HEK293 (cell line): ENCODE data around the gene PSD2.

Experiments
- BCL11A ChIP-seq: fragments of 450-650 bp; formaldehyde crosslinking; IDR thresholded peaks from 2 replicates; pipeline ENCODE4 v1.5.1; 2016; ENCODE audit warnings: low read depth, missing biosample characterization, missing genetic modification characterization
- GLIS1 ChIP-seq: fragments of 450-650 bp; formaldehyde crosslinking; IDR thresholded peaks from 2 replicates; pipeline ENCODE4 v1.5.1; 2016; ENCODE audit warnings: missing biosample characterization, missing genetic modification characterization
- KLF9 ChIP-seq: fragments of 450-650 bp; formaldehyde crosslinking; IDR thresholded peaks from 2 replicates; pipeline ENCODE4 v1.5.1; 2016; ENCODE audit warnings: missing biosample characterization, missing genetic modification characterization, low read depth
- MEIS1 ChIP-seq: sonication (generic); formaldehyde crosslinking; IDR thresholded peaks from 2 replicates; pipeline ENCODE4 v1.8.1; 2022; ENCODE audit warnings: missing genetic modification reagents, mild to moderate bottlenecking, borderline replicate concordance
- PRDM1 ChIP-seq: fragments of 450-650 bp; formaldehyde crosslinking; IDR thresholded peaks from 2 replicates; pipeline ENCODE4; 2016; ENCODE audit warnings: missing biosample characterization, missing genetic modification characterization
- ZBTB7A ChIP-seq: fragments of 450-650 bp; formaldehyde crosslinking; IDR thresholded peaks from 2 replicates; pipeline ENCODE4 v1.5.1; 2016; ENCODE audit warnings: low read depth, missing biosample characterization, missing genetic modification characterization
- ZNF112 ChIP-seq: fragments of 450-650 bp; formaldehyde crosslinking; IDR thresholded peaks from 2 replicates; pipeline ENCODE4 v1.5.0; 2017; ENCODE audit warnings: missing biosample characterization, missing genetic modification characterization
- ZNF138 ChIP-seq: fragments of 450-650 bp; formaldehyde crosslinking; IDR thresholded peaks from 2 replicates; pipeline ENCODE4 v1.5.1; 2016; ENCODE audit warnings: missing biosample characterization, missing genetic modification characterization, borderline replicate concordance
- ZNF146 ChIP-seq: fragments of 450-650 bp; formaldehyde crosslinking; IDR thresholded peaks from 2 replicates; pipeline ENCODE4 v1.5.1; 2016; ENCODE audit warnings: missing biosample characterization, missing genetic modification characterization
- ZNF157 ChIP-seq: fragments of 450-650 bp; formaldehyde crosslinking; IDR thresholded peaks from 2 replicates; pipeline ENCODE4 v1.5.1; 2016; ENCODE audit warnings: missing biosample characterization, missing genetic modification characterization
- ZNF274 ChIP-seq, 2 experiments: fragments of 200-500 bp in 1 of 2; fragments of 450-650 bp in 1 of 2; sonication (Bioruptor generic) in 1 of 2; formaldehyde crosslinking in 1 of 2; IDR thresholded peaks; 2 replicates each; pipeline versions ENCODE4 v1.5.1 to v1.6.1; 2014 to 2016; ENCODE audit warnings: borderline replicate concordance in 1 of 2, inconsistent platforms in 1 of 2, low read length in 1 of 2, missing biosample characterization in 1 of 2, missing genetic modification characterization in 1 of 2
- ZNF292 ChIP-seq: fragments of 450-650 bp; formaldehyde crosslinking; IDR thresholded peaks from 2 replicates; pipeline ENCODE4 v1.5.1; 2016; ENCODE audit warnings: low read depth, missing biosample characterization, missing genetic modification characterization, borderline replicate concordance
- ZNF302 ChIP-seq: fragments of 450-650 bp; formaldehyde crosslinking; IDR thresholded peaks from 2 replicates; pipeline ENCODE4 v1.5.1; 2016; ENCODE audit warnings: missing biosample characterization, missing genetic modification characterization, low read depth
- ZNF324 ChIP-seq: fragments of 450-650 bp; formaldehyde crosslinking; IDR thresholded peaks from 2 replicates; pipeline ENCODE4 v1.5.1; 2016; ENCODE audit warnings: missing biosample characterization, missing genetic modification characterization
- ZNF366 ChIP-seq: fragments of 450-650 bp; formaldehyde crosslinking; conservative IDR thresholded peaks from 2 replicates; pipeline ENCODE4 v1.5.1; 2016; ENCODE audit warnings: missing biosample characterization, missing genetic modification characterization
- ZNF501 ChIP-seq: fragments of 450-650 bp; formaldehyde crosslinking; IDR thresholded peaks from 2 replicates; pipeline ENCODE4 v1.5.1; 2016; ENCODE audit warnings: missing biosample characterization, missing genetic modification characterization
- ZNF624 ChIP-seq: fragments of 450-650 bp; formaldehyde crosslinking; IDR thresholded peaks from 2 replicates; pipeline ENCODE4 v1.5.1; 2017; ENCODE audit warnings: missing biosample characterization, missing genetic modification characterization
- ZNF654 ChIP-seq: fragments of 450-650 bp; formaldehyde crosslinking; IDR thresholded peaks from 2 replicates; pipeline ENCODE4 v1.5.1; 2016; ENCODE audit warnings: low read depth, missing biosample characterization, missing genetic modification characterization
- ZNF658 ChIP-seq: fragments of 450-650 bp; formaldehyde crosslinking; IDR thresholded peaks from 2 replicates; pipeline ENCODE4; 2016; ENCODE audit warnings: missing biosample characterization, missing genetic modification characterization
- ZNF701 ChIP-seq: fragments of 450-650 bp; formaldehyde crosslinking; IDR thresholded peaks from 2 replicates; pipeline ENCODE4 v1.5.1; 2016; ENCODE audit warnings: missing biosample characterization, missing genetic modification characterization
- ZSCAN23 ChIP-seq: fragments of 450-650 bp; formaldehyde crosslinking; IDR thresholded peaks from 2 replicates; pipeline ENCODE4 v1.5.1; 2016; ENCODE audit warnings: missing biosample characterization, missing genetic modification characterization
- TF ChIP-seq, protein P1 (sequence below): fragments of 450-650 bp; formaldehyde crosslinking; IDR thresholded peaks from 2 replicates; pipeline ENCODE4 v1.5.0; 2017; ENCODE audit warnings: missing biosample characterization, missing genetic modification characterization, borderline replicate concordance
- TF ChIP-seq, protein P2 (sequence below): fragments of 450-650 bp; formaldehyde crosslinking; IDR thresholded peaks from 2 replicates; pipeline ENCODE4 v1.5.1; 2016; ENCODE audit warnings: missing biosample characterization, missing genetic modification characterization
- TF ChIP-seq, protein P3 (sequence below): fragments of 450-650 bp; formaldehyde crosslinking; optimal IDR thresholded peaks from 2 replicates; pipeline ENCODE3; 2016; ENCODE audit warnings: missing biosample characterization, mild to moderate bottlenecking, missing genetic modification characterization
- TF ChIP-seq, protein P4 (sequence below): fragments of 450-650 bp; formaldehyde crosslinking; IDR thresholded peaks from 2 replicates; pipeline ENCODE4 v1.5.1; 2016; ENCODE audit warnings: missing biosample characterization, missing genetic modification characterization, borderline replicate concordance
- TF ChIP-seq, protein P5 (sequence below): fragments of 450-650 bp; formaldehyde crosslinking; IDR thresholded peaks from 2 replicates; pipeline ENCODE4 v1.5.1; 2016; ENCODE audit warnings: missing biosample characterization, missing genetic modification characterization
- TF ChIP-seq, protein P6 (sequence below): fragments of 450-650 bp; formaldehyde crosslinking; IDR thresholded peaks from 2 replicates; pipeline ENCODE4 v1.5.1; 2017; ENCODE audit warnings: missing biosample characterization, missing genetic modification characterization
- TF ChIP-seq, protein P7 (sequence below): fragments of 450-650 bp; formaldehyde crosslinking; IDR thresholded peaks from 2 replicates; pipeline ENCODE4; 2016; ENCODE audit warnings: missing biosample characterization, missing genetic modification characterization

PSD2 gene

DNA sequence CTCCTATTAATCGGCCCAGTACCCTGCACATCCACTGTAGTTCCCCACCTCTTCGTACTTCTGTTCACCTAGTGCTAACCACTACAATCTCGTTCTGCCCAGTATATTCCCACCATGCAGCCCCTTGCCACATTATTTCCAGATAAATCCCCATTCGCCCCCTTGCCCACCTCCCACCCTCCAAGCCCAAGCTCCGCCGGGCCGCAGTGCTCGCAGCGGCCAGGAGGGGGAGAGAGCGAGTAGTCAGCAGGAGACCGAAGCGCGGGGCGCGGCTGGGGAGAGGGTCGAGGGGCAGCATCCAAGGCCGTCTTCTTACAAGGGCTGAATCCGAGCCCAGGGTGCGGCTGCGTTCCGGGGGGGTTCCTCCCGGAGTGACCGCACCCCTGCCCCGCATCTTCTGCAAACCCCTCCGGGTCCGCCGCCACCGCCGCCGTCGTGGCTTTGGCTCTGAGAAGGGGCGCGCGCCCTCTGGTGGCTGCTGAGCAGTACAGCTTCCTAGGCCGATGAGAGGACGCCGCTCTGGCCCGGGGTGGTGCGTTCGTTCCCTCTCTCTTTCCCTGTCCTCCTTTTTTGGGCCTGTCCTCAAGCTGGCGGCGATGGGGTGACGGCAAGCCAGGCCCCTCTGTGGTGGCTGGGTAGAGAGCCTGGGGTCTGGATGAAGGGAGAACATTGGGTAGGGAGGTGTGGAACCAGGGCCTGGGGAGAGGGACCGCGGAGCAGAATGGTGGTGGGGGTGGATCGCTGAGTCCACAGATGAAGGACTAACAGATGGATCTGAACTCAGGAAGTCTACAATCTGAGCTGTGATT, 30.0 kb upstream of the PSD2 start (continued):
- TF ChIP-seq, protein P1, sequence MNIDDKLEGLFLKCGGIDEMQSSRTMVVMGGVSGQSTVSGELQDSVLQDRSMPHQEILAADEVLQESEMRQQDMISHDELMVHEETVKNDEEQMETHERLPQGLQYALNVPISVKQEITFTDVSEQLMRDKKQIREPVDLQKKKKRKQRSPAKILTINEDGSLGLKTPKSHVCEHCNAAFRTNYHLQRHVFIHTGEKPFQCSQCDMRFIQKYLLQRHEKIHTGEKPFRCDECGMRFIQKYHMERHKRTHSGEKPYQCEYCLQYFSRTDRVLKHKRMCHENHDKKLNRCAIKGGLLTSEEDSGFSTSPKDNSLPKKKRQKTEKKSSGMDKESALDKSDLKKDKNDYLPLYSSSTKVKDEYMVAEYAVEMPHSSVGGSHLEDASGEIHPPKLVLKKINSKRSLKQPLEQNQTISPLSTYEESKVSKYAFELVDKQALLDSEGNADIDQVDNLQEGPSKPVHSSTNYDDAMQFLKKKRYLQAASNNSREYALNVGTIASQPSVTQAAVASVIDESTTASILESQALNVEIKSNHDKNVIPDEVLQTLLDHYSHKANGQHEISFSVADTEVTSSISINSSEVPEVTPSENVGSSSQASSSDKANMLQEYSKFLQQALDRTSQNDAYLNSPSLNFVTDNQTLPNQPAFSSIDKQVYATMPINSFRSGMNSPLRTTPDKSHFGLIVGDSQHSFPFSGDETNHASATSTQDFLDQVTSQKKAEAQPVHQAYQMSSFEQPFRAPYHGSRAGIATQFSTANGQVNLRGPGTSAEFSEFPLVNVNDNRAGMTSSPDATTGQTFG, result no peak
- TF ChIP-seq, protein P2, sequence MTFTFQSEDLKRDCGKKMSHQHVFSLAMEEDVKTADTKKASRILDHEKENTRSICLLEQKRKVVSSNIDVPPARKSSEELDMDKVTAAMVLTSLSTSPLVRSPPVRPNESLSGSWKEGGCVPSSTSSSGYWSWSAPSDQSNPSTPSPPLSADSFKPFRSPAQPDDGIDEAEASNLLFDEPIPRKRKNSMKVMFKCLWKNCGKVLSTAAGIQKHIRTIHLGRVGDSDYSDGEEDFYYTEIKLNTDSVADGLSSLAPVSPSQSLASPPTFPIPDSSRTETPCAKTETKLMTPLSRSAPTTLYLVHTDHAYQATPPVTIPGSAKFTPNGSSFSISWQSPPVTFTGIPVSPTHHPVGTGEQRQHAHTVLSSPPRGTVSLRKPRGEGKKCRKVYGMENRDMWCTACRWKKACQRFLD (tag by site-specific recombination), result no peak
- TF ChIP-seq BCL11A (tag by site-specific recombination), result no peak
- TF ChIP-seq PRDM1, result no peak
- TF ChIP-seq, protein P3, sequence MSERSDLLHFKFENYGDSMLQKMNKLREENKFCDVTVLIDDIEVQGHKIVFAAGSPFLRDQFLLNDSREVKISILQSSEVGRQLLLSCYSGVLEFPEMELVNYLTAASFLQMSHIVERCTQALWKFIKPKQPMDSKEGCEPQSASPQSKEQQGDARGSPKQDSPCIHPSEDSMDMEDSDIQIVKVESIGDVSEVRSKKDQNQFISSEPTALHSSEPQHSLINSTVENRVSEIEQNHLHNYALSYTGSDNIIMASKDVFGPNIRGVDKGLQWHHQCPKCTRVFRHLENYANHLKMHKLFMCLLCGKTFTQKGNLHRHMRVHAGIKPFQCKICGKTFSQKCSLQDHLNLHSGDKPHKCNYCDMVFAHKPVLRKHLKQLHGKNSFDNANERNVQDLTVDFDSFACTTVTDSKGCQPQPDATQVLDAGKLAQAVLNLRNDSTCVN (tag by site-specific recombination), result peak; percentile 48
- TF ChIP-seq KLF9, result peak; percentile 45
- no peak for TF ChIP-seq ZNF274 (IDR thresholded peaks at IDR 0.05; ENCODE audit: low read length)
- TF ChIP-seq ZNF274 (tag by site-specific recombination; IDR thresholded peaks at IDR 0.05; ENCODE audit: borderline replicate concordance), result no peak
- peak; percentile 94 for TF ChIP-seq ZNF654 (tag by site-specific recombination)
- TF ChIP-seq, protein P4, sequence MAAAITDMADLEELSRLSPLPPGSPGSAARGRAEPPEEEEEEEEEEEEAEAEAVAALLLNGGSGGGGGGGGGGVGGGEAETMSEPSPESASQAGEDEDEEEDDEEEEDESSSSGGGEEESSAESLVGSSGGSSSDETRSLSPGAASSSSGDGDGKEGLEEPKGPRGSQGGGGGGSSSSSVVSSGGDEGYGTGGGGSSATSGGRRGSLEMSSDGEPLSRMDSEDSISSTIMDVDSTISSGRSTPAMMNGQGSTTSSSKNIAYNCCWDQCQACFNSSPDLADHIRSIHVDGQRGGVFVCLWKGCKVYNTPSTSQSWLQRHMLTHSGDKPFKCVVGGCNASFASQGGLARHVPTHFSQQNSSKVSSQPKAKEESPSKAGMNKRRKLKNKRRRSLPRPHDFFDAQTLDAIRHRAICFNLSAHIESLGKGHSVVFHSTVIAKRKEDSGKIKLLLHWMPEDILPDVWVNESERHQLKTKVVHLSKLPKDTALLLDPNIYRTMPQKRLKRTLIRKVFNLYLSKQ (tag by site-specific recombination), result no peak
- TF ChIP-seq ZNF324 (tag by site-specific recombination), result peak; percentile 62; the same call in 1 of the 2 replicates
- no peak for TF ChIP-seq ZNF292 (tag by site-specific recombination)
- TF ChIP-seq ZNF701 (tag by site-specific recombination), result no peak
- 0 out of 2 replicates have a peak, but pooled peaks have one; percentile 76 for TF ChIP-seq ZSCAN23
- TF ChIP-seq ZNF624, result no peak
- no peak for TF ChIP-seq ZNF112 (tag by site-specific recombination)
- peak; percentile 95 for TF ChIP-seq ZBTB7A
- TF ChIP-seq MEIS1 (CRISPR knock-in tag), result no peak
- no peak for TF ChIP-seq ZNF658
- TF ChIP-seq ZNF138 (tag by site-specific recombination), result no peak
- TF ChIP-seq, protein P5, sequence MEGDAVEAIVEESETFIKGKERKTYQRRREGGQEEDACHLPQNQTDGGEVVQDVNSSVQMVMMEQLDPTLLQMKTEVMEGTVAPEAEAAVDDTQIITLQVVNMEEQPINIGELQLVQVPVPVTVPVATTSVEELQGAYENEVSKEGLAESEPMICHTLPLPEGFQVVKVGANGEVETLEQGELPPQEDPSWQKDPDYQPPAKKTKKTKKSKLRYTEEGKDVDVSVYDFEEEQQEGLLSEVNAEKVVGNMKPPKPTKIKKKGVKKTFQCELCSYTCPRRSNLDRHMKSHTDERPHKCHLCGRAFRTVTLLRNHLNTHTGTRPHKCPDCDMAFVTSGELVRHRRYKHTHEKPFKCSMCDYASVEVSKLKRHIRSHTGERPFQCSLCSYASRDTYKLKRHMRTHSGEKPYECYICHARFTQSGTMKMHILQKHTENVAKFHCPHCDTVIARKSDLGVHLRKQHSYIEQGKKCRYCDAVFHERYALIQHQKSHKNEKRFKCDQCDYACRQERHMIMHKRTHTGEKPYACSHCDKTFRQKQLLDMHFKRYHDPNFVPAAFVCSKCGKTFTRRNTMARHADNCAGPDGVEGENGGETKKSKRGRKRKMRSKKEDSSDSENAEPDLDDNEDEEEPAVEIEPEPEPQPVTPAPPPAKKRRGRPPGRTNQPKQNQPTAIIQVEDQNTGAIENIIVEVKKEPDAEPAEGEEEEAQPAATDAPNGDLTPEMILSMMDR (tag by site-specific recombination), result peak; percentile 99
- TF ChIP-seq ZNF366 (tag by site-specific recombination), result peak; percentile 94
- TF ChIP-seq ZNF146 (tag by site-specific recombination), result no peak
- TF ChIP-seq, protein P6, sequence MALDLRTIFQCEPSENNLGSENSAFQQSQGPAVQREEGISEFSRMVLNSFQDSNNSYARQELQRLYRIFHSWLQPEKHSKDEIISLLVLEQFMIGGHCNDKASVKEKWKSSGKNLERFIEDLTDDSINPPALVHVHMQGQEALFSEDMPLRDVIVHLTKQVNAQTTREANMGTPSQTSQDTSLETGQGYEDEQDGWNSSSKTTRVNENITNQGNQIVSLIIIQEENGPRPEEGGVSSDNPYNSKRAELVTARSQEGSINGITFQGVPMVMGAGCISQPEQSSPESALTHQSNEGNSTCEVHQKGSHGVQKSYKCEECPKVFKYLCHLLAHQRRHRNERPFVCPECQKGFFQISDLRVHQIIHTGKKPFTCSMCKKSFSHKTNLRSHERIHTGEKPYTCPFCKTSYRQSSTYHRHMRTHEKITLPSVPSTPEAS (tag by site-specific recombination), result peak; percentile 64
- TF ChIP-seq, protein P7, sequence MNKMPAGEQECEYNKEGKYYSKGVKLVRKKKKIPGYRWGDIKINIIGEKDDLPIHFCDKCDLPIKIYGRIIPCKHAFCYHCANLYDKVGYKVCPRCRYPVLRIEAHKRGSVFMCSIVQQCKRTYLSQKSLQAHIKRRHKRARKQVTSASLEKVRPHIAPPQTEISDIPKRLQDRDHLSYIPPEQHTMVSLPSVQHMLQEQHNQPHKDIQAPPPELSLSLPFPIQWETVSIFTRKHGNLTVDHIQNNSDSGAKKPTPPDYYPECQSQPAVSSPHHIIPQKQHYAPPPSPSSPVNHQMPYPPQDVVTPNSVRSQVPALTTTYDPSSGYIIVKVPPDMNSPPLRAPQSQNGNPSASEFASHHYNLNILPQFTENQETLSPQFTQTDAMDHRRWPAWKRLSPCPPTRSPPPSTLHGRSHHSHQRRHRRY (tag by site-specific recombination), result no peak
- TF ChIP-seq ZNF302 (tag by site-specific recombination), result no peak
- TF ChIP-seq GLIS1 (tag by site-specific recombination), result peak; percentile 85
- TF ChIP-seq ZNF501 (tag by site-specific recombination), result peak; percentile 93
- no peak for TF ChIP-seq ZNF157 (tag by site-specific recombination)
